Vagina (tissue), 2 donors: ENCODE results near the gene HLA-DQA2.
"Not testable (repeated sequence)": the region's sequence is repeated elsewhere in the genome, so short reads cannot be mapped to it uniquely, and the experiment has no call there.

Experiments
- POLR2A ChIP-seq, 2 donors: fragments of 450-650 bp; IDR thresholded peaks; one replicate each; pipeline ENCODE4 v1.6.1; 2017; ENCODE audit warnings: antibody characterized with exemption in 2 of 2, mild to moderate bottlenecking in 2 of 2, moderate library complexity in 2 of 2
- TF ChIP-seq, protein P1 (sequence below), 3 experiments: fragments of 450-650 bp in 2 of 3; fragments of 200-600 bp in 1 of 3; sonication (generic) in 1 of 3; IDR thresholded peaks; one replicate each; pipeline ENCODE4 v1.5.1; 2017 to 2019; ENCODE audit warnings: antibody characterized with exemption in 3 of 3, mild to moderate bottlenecking in 2 of 3, moderate library complexity in 2 of 3

DNA sequence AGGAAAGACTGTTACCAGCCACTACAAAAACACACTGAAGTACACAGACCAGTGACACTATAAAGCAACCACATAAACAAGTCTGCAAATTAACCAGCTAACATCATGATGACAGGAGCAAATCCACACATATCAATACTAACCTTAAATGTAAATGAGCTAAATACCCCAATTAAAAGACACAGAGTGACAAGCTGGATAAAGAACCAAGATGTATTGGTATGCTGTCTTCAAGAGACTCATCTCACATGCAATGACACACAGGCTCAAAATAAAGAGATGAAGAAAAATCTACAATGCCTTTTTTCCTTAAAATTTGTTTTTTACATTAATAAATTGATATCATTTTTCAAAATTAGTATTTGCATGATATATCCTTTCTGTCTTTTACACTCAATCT lies 41.7 kb downstream of the HLA-DQA2 start:
- TF ChIP-seq, protein P1, sequence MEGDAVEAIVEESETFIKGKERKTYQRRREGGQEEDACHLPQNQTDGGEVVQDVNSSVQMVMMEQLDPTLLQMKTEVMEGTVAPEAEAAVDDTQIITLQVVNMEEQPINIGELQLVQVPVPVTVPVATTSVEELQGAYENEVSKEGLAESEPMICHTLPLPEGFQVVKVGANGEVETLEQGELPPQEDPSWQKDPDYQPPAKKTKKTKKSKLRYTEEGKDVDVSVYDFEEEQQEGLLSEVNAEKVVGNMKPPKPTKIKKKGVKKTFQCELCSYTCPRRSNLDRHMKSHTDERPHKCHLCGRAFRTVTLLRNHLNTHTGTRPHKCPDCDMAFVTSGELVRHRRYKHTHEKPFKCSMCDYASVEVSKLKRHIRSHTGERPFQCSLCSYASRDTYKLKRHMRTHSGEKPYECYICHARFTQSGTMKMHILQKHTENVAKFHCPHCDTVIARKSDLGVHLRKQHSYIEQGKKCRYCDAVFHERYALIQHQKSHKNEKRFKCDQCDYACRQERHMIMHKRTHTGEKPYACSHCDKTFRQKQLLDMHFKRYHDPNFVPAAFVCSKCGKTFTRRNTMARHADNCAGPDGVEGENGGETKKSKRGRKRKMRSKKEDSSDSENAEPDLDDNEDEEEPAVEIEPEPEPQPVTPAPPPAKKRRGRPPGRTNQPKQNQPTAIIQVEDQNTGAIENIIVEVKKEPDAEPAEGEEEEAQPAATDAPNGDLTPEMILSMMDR (IDR thresholded peaks at IDR 0.05), result not testable (repeated sequence)
- not testable (repeated sequence) for TF ChIP-seq POLR2A (IDR thresholded peaks at IDR 0.05)
